Gastroesophageal sphincter (tissue), 4 donors: ENCODE data around the gene ASIC2. TPM values are rescaled to one million over a fixed set of nuclear protein-coding genes. Genes with fewer than 3 reads are reported as not detected.
A peak's percentile ranks its signal among the peaks of the same experiment; 100 is the strongest.

Experiments
- ATAC-seq: fragments of 150-250 bp; one replicate; pipeline ENCODE4 v1.9.1; 2016; ENCODE audit warnings: mild to moderate bottlenecking, moderate library complexity
- H3K27ac ChIP-seq, 4 donors: fragments of 200-600 bp; sonication (generic) in 3 of 4; 1 replicate in 3 of 4; 2 replicates in 1 of 4; pipeline ENCODE4 v1.5.1; 2016 to 2019
- H3K27me3 ChIP-seq: fragments of 200-600 bp; sonication (generic); one replicate; pipeline ENCODE4 v1.5.1; 2019
- H3K36me3 ChIP-seq, 2 donors: fragments of 200-600 bp; sonication (generic); one replicate each; pipeline ENCODE4 v1.5.1; 2019; ENCODE audit warnings: control low read depth in 1 of 2
- H3K4me1 ChIP-seq, 3 donors: fragments of 200-600 bp; sonication (generic); 1 replicate in 2 of 3; 2 replicates in 1 of 3; pipeline ENCODE4 v1.5.1; 2016 to 2019; ENCODE audit warnings: control low read depth in 2 of 3
- H3K4me3 ChIP-seq, 2 donors: fragments of 200-600 bp; sonication (generic); one replicate each; pipeline ENCODE4 v1.5.1; 2019; ENCODE audit warnings: mild to moderate bottlenecking in 1 of 2, moderate library complexity in 1 of 2
- H3K9me3 ChIP-seq, 3 donors: fragments of 200-600 bp; sonication (generic); one replicate each; pipeline ENCODE4 v1.5.1; 2017 to 2019; ENCODE audit warnings: control low read depth in 2 of 3
- CTCF ChIP-seq, 4 experiments: fragments of 200-600 bp in 2 of 4; fragments of 450-650 bp in 2 of 4; sonication (generic) in 1 of 4; IDR thresholded peaks; one replicate each; pipeline ENCODE4 v1.5.1; 2017 to 2019; ENCODE audit warnings: antibody characterized with exemption in 4 of 4, mild to moderate bottlenecking in 2 of 4, moderate library complexity in 2 of 4
- EP300 ChIP-seq: sonication (generic); formaldehyde crosslinking; IDR thresholded peaks from one replicate; pipeline ENCODE4 v1.6.1; 2017; ENCODE audit warnings: antibody characterized with exemption, mild to moderate bottlenecking
- POLR2A ChIP-seq, 2 donors: fragments of 450-650 bp; IDR thresholded peaks; one replicate each; pipeline ENCODE4 v1.6.1; 2017; ENCODE audit warnings: antibody characterized with exemption in 2 of 2, mild to moderate bottlenecking in 2 of 2, moderate library complexity in 1 of 2
- POLR2AphosphoS5 ChIP-seq: sonication (generic); formaldehyde crosslinking; IDR thresholded peaks from one replicate; pipeline ENCODE4 v1.6.1; 2017; ENCODE audit warnings: antibody characterized with exemption
- WGBS, 2 donors: methylation state at CpG; one replicate each; pipeline ENCODE4 v1.1.5; 2018; ENCODE audit warnings: low coverage in 1 of 2; 5-methylcytosine and 5-hydroxymethylcytosine counted together
- total RNA-seq, 4 donors: library from RNA; depleted of rRNA; stranded (reverse); fragments of >200 nt; gene quantifications; one replicate each; pipeline ENCODE4 v1.1.0, GENCODE V29; 2016

ASIC2 gene
- total RNA-seq, 4 donors from 2014 or later = 0.15 TPM; not detected in 3

GRCh38 chr17:33167736-33168135 lies 125.4 kb downstream of the ASIC2 start:
- peaks cover 6% of the 10 kb centered on the region for H3K27me3 ChIP-seq
- no peaks in the 10 kb centered on the region for H3K36me3 ChIP-seq
- H3K9me3 ChIP-seq = no peaks in the 10 kb centered on the region
- H3K4me1 ChIP-seq = peaks cover 0 to 14% (median 0%) of the 10 kb centered on the region in 3 donors
- TF ChIP-seq CTCF (IDR thresholded peaks at IDR 0.05) (no peak), POLR2A (IDR thresholded peaks at IDR 0.05) (no peak), EP300 (no peak), POLR2AphosphoS5 (no peak)
- no peak for ATAC-seq
- no peak overlapping the region for H3K4me3 ChIP-seq
- no peak overlapping the region for H3K27ac ChIP-seq
- 67 to 69% methylated on average over 1 of the region's 1 CpG for WGBS, 2 donors

GRCh38 chr17:33166472-33166871 lies 126.6 kb downstream of the ASIC2 start:
- H3K36me3 ChIP-seq = no peaks in the 10 kb centered on the region
- H3K4me1 ChIP-seq = peaks cover 0 to 14% (median 0%) of the 10 kb centered on the region in 3 donors
- no peaks in the 10 kb centered on the region for H3K9me3 ChIP-seq
- H3K27ac ChIP-seq = no peak overlapping the region
- no peak for ATAC-seq
- H3K27me3 ChIP-seq = peaks cover 6% of the 10 kb centered on the region
- WGBS, 2 donors = 82% methylated on average over 2 of the region's 5 CpGs; no CpG with 5 or more reads in 1 of the 2 donors
- no peak overlapping the region for H3K4me3 ChIP-seq
- no peak for TF ChIP-seq CTCF (IDR thresholded peaks at IDR 0.05)
- TF ChIP-seq POLR2AphosphoS5 = no peak
- no peak for TF ChIP-seq EP300

GRCh38 chr17:33164169-33164881 lies 128.8 kb downstream of the ASIC2 start:
- Histone ChIP-seq H3K36me3 (no peaks in the 10 kb centered on the region), H3K9me3 (no peaks in the 10 kb centered on the region), H3K4me3 (no peak overlapping the region), H3K27ac (no peak overlapping the region), H3K27me3 (peaks cover 12% of the 10 kb centered on the region), H3K4me1 (peaks cover 0 to 14% (median 0%) of the 10 kb centered on the region in 3 donors)
- 24 to 37% methylated on average over 3 of the region's 8 CpGs for WGBS, 2 donors
- TF ChIP-seq CTCF (IDR thresholded peaks at IDR 0.05) = no peak
- TF ChIP-seq EP300 = no peak
- no peak for TF ChIP-seq POLR2AphosphoS5
- no peak for TF ChIP-seq POLR2A (IDR thresholded peaks at IDR 0.05)
- ATAC-seq = peak; percentile 36

GRCh38 chr17:33163533-33164168 lies 129.4 kb downstream of the ASIC2 start:
- Histone ChIP-seq H3K27me3 (peaks cover 14% of the 10 kb centered on the region), H3K36me3 (no peaks in the 10 kb centered on the region), H3K9me3 (no peaks in the 10 kb centered on the region), H3K4me1 (peaks cover 0 to 14% (median 0%) of the 10 kb centered on the region in 3 donors), H3K4me3 (no peak overlapping the region), H3K27ac (no peak overlapping the region)
- WGBS, 2 donors = 67 to 78% methylated on average over 8 to 10 of the region's 10 CpGs
- TF ChIP-seq CTCF (IDR thresholded peaks at IDR 0.05) (no peak), POLR2A (IDR thresholded peaks at IDR 0.05) (no peak), POLR2AphosphoS5 (no peak), EP300 (no peak)
- no peak for ATAC-seq
